A673 (cell line): Measurements from ENCODE around the gene RBCK1. TPM values are rescaled to one million over a fixed set of nuclear protein-coding genes. Genes with fewer than 3 reads are reported as not detected.

ENCODE experiments used
- BruUV-seq: library from RNA; stranded (reverse); fragments of 400-500 nt; replicated peaks from 2 replicates; lab custom pipeline; 2021; lab: Mats Ljungman, UMichigan
- CTCF ChIA-PET: fragments of 300-600 bp; sonication (Branson Sonifier 250); formaldehyde crosslinking; loops from one replicate; lab custom pipeline; 2022; ENCODE audit warnings: antibody characterized with exemption; lab: Charles Lee
- POLR2A ChIA-PET: fragments of 300-600 bp; sonication (Branson Sonifier 250); formaldehyde crosslinking; loops from one replicate; lab custom pipeline; 2022; ENCODE audit warnings: antibody characterized with exemption; ENCODE audit not compliant: low non-redundant PET; lab: Charles Lee
- DNase-seq: peaks from one replicate; pipeline ENCODE4 v3.0.0-alpha.2; 2015; ENCODE audit warnings: low spot score
- H3K27ac ChIP-seq: fragments of 200-600 bp; sonication (generic); 2 replicates; pipeline ENCODE4 v1.5.1; 2016; ENCODE audit warnings: mixed run types, low read depth, mild to moderate bottlenecking, mixed read lengths, antibody characterized with exemption, low read length; ENCODE audit not compliant: poor library complexity, severe bottlenecking
- H3K27me3 ChIP-seq: fragments of 200-600 bp; sonication (generic); replicated peaks from 2 replicates; pipeline ENCODE4 v1.6.1; 2017; ENCODE audit warnings: mixed run types, low read depth, mild to moderate bottlenecking, mixed read lengths, antibody characterized with exemption, low read length; ENCODE audit not compliant: insufficient read depth, poor library complexity
- H3K36me3 ChIP-seq: fragments of 200-600 bp; sonication (generic); 2 replicates; pipeline ENCODE4 v1.6.1; 2016; ENCODE audit warnings: mixed run types, mild to moderate bottlenecking, mixed read lengths, antibody characterized with exemption, low read length; ENCODE audit not compliant: insufficient read depth, poor library complexity, severe bottlenecking
- H3K4me1 ChIP-seq: fragments of 200-600 bp; sonication (generic); 2 replicates; pipeline ENCODE4 v1.6.1; 2017; ENCODE audit warnings: mixed run types, mild to moderate bottlenecking, mixed read lengths, antibody characterized with exemption, low read length; ENCODE audit not compliant: insufficient read depth, poor library complexity, severe bottlenecking
- H3K4me3 ChIP-seq: fragments of 200-600 bp; sonication (generic); 2 replicates; pipeline ENCODE4 v1.5.1; 2016; ENCODE audit warnings: low read depth, mixed run types, mild to moderate bottlenecking, mixed read lengths, low read length; ENCODE audit not compliant: poor library complexity, severe bottlenecking
- H3K9me3 ChIP-seq: fragments of 200-600 bp; sonication (generic); 2 replicates; pipeline ENCODE4 v1.6.1; 2016; ENCODE audit warnings: mixed run types, low read depth, mild to moderate bottlenecking, mixed read lengths, antibody characterized with exemption, low read length; ENCODE audit not compliant: poor library complexity, severe bottlenecking
- EZH2 ChIP-seq: fragments of 200-600 bp; sonication (generic); IDR thresholded peaks from 2 replicates; pipeline ENCODE4 v1.6.1; 2017; ENCODE audit warnings: borderline replicate concordance, low read depth, mild to moderate bottlenecking, mixed read lengths, antibody characterized with exemption, low read length; ENCODE audit not compliant: poor library complexity, severe bottlenecking
- intact Hi-C: fragments of 100-400 bp; cut with micrococcal nuclease; formaldehyde crosslinking; loops from one replicate; pipeline ENCODE4 v1.10.0; 2022; ENCODE audit not compliant: unreplicated experiment
- total RNA-seq: library from RNA; stranded (reverse); gene quantifications from 2 replicates; pipeline ENCODE4 v1.2.3, GENCODE V29; 2021
- TF ChIP-seq, protein P1 (sequence below): fragments of 300-800, 200-600 bp; sonication (generic); conservative IDR thresholded peaks from 2 replicates; pipeline ENCODE4 v1.5.1; 2017; ENCODE audit warnings: low read depth, mild to moderate bottlenecking, antibody characterized with exemption, low read length, moderate library complexity, mixed read lengths

Gene RBCK1
- total RNA-seq, 1 experiment from 2014 or later, result 72.0 TPM

DNA sequence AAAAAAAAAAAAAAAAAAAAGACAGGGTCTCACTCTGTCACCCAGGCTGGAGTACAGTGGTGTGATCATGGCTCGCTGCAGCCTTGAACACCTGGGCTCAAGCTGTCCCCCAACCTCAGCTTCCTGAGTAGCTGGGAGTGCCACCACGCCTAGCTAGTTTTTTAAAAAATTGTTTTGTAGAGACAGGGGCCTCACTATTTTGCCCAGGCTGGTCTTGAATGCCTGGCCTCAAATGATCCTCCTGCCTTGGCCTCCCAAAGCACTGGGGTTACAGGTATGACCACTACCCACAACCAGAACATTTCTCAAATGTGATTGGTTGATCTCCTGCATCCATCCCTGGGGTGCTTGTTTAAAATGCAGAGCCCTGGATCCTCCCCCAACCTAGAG is 5.6 kb upstream of the RBCK1 start:
- TF ChIP-seq, protein P1, sequence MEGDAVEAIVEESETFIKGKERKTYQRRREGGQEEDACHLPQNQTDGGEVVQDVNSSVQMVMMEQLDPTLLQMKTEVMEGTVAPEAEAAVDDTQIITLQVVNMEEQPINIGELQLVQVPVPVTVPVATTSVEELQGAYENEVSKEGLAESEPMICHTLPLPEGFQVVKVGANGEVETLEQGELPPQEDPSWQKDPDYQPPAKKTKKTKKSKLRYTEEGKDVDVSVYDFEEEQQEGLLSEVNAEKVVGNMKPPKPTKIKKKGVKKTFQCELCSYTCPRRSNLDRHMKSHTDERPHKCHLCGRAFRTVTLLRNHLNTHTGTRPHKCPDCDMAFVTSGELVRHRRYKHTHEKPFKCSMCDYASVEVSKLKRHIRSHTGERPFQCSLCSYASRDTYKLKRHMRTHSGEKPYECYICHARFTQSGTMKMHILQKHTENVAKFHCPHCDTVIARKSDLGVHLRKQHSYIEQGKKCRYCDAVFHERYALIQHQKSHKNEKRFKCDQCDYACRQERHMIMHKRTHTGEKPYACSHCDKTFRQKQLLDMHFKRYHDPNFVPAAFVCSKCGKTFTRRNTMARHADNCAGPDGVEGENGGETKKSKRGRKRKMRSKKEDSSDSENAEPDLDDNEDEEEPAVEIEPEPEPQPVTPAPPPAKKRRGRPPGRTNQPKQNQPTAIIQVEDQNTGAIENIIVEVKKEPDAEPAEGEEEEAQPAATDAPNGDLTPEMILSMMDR, result no peak
- no peak for TF ChIP-seq EZH2
- no peak overlapping the region for H3K27ac ChIP-seq
- no peak for DNase-seq
- no TSS peak for BruUV-seq
- H3K36me3 ChIP-seq, result peaks cover 7% of the 10 kb centered on the region
- intact Hi-C loops, result no loop called here
- H3K9me3 ChIP-seq, result no peaks in the 10 kb centered on the region
- no peaks in the 10 kb centered on the region for H3K27me3 ChIP-seq
- H3K4me3 ChIP-seq, result no peak overlapping the region
- ChIA-PET CTCF (no interaction called here), POLR2A (no interaction called here)
- peaks cover 15% of the 10 kb centered on the region for H3K4me1 ChIP-seq

DNA sequence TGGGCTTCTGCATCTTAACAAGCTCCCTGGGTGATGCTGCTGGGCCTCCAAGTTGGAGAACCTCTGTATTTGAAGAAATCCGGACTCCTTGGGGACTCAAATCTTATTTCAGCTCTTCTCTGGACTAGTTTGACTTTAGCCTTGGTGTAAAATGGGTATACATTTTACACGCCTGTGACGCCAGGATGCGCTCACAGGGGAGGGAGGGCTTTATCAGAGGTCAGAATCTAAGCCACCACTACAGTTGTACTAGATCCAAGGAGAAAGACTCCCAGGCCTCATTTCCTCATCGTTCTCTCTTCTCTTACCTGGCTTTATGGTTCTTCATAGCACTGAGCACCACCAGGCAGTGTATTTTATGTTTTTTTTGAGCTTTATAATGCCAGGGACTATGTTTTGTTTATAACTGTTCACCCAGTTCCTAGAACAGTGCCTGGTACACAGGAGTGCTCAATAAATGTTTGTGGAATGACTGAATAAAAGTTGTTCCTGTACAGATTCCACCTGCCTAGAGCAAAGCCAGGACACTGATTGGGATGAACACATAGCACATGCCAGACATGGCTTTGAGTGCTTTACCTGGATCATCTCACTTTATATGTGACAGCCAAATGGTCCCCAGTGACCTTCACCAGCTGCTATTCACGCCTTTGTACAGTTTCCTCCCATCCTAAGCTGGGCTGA is 5.1 kb upstream of the RBCK1 start:
- no TSS peak for BruUV-seq
- no peak overlapping the region for H3K27ac ChIP-seq
- intact Hi-C loops, result no loop called here
- DNase-seq, result no peak
- TF ChIP-seq, protein P1, result no peak
- no peak for TF ChIP-seq EZH2
- no peaks in the 10 kb centered on the region for H3K9me3 ChIP-seq
- peaks cover 2% of the 10 kb centered on the region for H3K36me3 ChIP-seq
- H3K27me3 ChIP-seq, result no peaks in the 10 kb centered on the region
- H3K4me3 ChIP-seq, result no peak overlapping the region
- POLR2A ChIA-PET, result no interaction called here
- peaks cover 15% of the 10 kb centered on the region for H3K4me1 ChIP-seq
- CTCF ChIA-PET, result no interaction called here

DNA sequence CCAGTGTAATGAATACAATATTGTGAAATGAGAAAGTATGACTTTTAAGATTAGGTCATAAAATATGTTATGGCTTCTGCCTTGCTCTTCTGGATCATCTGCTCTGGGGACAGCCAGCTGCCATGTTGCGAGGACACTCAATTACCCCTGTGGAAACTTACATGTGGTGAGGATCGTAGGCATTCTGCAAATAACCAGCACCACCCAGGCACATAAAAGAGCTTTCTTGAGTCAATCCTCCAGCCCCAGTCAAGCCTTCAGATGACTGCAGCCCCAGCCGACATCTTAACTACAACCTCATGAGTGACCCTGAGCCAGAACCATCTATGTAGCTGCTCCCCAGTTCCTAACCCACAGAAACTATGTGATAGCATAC is 4.5 kb upstream of the RBCK1 start:
- no peak overlapping the region for H3K27ac ChIP-seq
- no peak for DNase-seq
- H3K27me3 ChIP-seq, result no peaks in the 10 kb centered on the region
- no peak for TF ChIP-seq EZH2
- TF ChIP-seq, protein P1, result no peak
- POLR2A ChIA-PET, result no interaction called here
- peaks cover 15% of the 10 kb centered on the region for H3K4me1 ChIP-seq
- CTCF ChIA-PET, result no interaction called here
- no peaks in the 10 kb centered on the region for H3K36me3 ChIP-seq
- H3K4me3 ChIP-seq, result no peak overlapping the region
- BruUV-seq, result no TSS peak
- intact Hi-C loops, result no loop called here
- no peaks in the 10 kb centered on the region for H3K9me3 ChIP-seq
